ENCODE measurements around the gene PPP1R37.

PPP1R37 gene

DNA sequence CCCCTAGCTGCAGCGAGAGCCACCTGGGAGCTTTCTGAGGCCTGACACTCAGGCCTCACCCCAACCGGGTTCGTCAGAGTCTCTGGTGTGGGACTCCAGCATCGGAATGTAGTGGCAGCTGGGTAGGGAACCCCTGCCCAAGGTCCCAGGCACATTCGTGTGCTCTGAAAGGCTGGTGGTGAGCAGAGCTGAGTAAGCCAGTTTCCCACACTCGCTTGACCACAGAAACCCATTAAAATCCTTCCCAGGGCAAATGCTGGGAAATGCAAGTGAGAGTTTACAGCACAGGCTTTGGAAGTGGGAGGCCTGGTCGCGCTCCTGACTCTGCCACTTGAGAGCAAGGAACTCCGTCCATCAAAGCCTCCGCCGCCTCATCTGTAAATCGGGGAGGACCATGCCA lies 80.8 kb downstream of the PPP1R37 start:
- no peak for DNase-seq

- no peak for DNase-seq
These were observed 82.8 kb downstream of the PPP1R37 start for GRCh38 chr19:45175515-45176345.

DNA sequence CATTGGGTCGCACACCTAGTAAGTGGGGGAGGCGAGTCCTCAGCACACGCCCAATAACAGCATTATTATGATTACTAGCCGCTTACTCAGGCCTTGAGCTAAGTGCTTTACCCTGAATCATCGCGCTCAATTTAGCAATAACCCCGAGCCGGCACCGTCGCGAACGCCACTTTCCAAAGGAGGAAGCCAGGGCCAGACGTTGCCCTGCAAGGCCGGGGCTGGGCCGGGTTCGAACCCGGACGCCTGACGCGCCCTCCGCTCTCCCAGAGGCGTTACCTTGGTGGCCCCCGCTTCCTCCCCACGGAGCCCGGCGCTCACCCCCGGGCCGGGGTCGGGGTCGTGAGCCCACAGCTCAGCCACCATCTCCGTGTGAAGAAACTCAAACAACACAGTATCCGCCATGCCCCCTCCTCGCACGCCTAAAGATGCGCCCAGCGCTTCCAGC lies 84.9 kb downstream of the PPP1R37 start, which contains the start of gene TRAPPC6A:
TSS of gene TRAPPC6A (minus strand) at position 421 of the 445 bp plus-strand sequence. CDS start at position 402, 19 bp downstream.
- DNase-seq = peak; percentile 62

DNA sequence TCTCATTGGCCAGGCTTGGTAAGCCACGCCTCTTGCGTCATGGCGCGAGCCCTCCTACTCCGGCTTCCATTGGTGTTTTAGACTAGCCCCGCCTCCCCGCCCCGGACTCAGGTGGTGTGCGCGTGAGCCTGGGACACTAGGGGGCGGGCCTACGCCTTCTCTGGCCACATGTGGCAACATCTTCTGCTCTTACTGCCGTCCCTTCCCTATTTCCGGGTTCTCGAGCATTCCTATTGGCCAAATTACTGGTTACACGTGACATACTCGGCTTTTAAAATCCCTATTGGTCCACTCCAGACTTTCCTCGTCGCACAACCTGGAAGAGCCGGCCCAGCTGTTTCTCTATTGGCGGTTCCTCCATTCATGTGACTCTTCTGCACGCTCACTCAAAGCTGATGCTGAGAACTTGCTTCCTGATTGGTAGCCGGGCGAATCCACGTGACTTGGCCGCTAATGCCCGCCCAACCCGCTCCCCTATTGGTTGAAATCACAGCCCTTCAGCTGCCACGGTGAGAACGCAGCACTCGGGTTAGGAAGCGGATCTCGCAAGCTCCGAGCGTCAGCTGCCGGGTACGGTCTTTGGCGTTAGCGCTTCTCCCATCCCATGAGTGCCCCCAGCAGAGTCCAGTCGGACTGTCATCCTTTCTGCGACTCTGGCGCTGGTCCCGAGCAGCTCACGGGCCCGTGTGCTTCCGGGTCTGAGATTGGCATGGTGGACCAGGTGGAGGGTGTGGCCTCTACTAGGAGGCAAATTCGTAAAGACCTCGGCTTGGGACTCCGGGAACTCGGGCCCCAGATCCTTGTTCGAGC lies 85.5 kb downstream of the PPP1R37 start, which contains the start of gene BLOC1S3:
TSS of gene BLOC1S3 (plus strand) at position 523 of the 810 bp plus-strand sequence. CDS start 513 bp downstream, outside the sequence.
- DNase-seq = peak; percentile 100

- peak; percentile 46 for DNase-seq
These were observed 86.3 kb downstream of the PPP1R37 start for GRCh38 chr19:45179072-45179891.

GRCh38 chr19:45179892-45180370 lies 87.0 kb downstream of the PPP1R37 start:
- no peak for DNase-seq

DNA sequence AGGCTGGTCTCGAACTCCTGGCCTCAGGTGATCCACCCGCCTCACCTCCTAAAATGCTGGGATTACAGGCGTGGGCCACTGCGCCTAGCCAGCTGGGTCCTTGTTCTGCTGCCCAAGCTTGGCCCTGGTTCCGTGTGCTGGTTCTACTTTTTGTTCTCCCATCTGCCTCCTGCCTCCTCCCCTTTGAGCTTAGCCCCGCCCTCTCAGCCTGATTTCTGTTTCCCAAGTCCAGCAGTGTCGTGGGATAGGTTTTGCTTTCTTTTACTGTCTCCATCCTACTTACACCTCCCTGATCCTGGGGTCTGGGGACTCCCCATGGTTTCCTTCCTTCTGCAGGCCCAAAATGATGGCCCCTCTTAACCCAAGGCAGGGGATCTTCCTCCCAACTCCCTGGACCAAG lies 88.0 kb downstream of the PPP1R37 start:
- DNase-seq = no peak

- DNase-seq = no peak
These were observed 89.8 kb downstream of the PPP1R37 start for GRCh38 chr19:45182758-45183157.

GRCh38 chr19:45184115-45184514 lies 91.1 kb downstream of the PPP1R37 start:
- no peak for DNase-seq

DNA sequence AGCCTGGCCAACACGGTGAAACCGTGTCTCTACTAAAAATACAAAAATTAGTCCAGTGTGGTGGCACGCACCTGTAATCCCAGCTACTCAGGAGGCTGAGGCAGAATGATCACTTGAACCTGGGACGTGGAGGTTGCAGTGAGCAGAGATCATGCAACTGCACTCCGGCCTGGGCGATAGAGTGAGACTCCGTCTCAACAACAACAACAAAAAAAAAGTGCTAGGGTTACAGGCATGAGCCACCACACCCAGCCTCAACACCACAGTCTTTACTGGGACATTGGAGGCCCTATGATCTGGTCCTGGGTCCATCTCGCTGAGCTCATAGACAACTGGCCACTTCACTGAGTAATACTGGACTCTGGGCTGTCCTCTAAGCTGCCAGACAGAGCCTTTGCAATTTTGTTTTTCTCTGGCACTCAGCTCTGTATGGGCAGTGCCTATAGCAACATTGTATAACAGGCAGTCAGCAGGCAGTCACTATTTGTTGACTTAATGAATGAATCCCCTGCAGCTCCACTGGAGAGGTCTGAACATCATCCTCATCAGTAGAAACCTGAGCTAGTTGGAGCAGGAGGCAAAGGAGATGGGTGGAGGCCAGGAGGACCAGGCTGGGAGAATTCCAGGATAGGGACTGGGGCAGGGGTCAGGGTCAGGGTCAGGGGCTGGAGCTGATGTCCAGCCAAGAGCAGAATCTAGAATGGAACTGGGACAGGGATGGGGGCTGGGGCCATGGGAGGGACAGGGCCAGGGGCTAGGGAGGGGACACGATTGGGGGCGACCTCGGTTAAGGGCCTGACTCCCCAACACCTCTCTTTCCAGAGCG lies 93.7 kb downstream of the PPP1R37 start:
- DNase-seq = no peak

DNA sequence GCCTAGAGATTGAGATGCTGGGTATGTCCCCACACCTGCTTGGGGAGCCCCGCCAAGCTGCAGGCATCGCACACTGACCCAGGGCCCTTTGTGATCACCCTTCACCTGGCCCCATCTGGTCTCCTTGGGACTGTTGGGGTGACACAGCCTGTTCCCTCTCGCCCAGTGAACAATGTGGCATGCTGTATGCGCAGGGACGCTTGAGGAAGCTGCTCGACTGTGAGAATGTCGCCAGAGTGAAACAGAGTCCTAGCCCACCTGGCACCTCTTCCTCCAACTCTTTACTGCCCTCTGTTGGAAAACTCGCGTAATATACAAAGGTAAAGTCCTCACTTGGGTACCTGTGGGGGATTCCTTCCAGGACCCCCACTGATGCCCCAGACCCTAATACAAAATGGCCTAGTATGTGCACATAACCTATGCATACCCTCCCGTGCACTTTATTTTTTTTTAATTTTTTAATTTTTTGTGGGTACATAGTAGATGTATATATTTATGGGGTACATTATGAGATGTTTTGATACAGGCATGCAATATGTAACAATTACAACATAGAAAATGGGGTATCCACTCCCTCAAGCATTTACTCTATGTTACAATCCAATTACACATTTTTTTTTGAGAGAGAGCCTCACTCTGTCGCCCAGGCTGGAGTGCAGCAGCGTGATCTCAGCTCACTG lies 94.6 kb downstream of the PPP1R37 start:
- DNase-seq = peak; percentile 78

DNA sequence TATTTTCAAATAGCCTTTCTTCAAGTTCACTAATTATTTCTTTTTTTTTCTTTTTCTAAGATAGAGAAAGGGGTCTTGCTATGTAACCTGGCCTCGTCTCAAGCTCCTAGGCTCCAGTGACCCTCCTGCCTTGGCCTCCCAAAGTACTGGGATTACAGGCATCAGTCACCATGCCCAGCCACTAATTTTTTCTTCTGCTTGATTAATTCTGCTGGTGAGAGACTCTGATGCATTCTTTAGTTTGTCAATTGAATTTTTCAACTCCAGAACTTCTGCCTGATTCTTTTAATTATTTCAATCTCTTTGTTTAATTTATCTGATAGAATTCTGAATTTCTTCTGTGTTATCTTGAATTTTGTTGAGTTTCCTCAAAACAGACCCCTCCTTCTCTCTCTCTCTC lies 97.0 kb downstream of the PPP1R37 start:
- DNase-seq = no peak

GRCh38 chr19:45191375-45191774 lies 98.4 kb downstream of the PPP1R37 start:
- no peak for DNase-seq

- no peak for DNase-seq
These were observed 102.8 kb downstream of the PPP1R37 start for GRCh38 chr19:45195764-45196163.
